Measurements from ENCODE around the gene ECHDC1. TPM values are rescaled to one million over a fixed set of nuclear protein-coding genes. Genes with fewer than 3 reads are reported as not detected.

The ECHDC1 gene
- total and polyA plus RNA-seq, 2 of the 8 experiments (the other 6 are each of a cell fraction or from before 2014, with no cell fraction given): 11.3 to 60.5 TPM

DNA sequence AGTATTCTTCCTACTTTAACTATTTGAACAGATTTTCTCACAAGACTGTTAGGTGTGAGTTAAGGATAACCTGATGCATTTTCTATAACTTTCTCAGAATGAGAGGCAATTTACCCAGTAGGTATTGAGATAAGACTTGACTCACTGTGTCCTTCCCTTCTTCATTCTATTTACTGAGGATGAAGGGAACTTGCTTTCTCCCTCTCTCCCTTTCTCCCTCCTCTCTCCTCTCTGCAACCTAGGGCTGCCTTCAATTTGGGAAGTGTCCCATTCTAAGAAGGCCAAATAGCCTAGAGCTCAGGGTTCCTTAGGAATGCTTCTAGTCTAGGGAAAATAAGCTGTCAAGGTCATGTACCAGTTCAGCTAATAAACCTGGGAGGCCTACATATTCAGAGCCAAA, 3.2 kb downstream of the ECHDC1 start:
- Histone ChIP-seq H3K4me3 (ENCODE audit: extremely low read depth in 1 of 4, insufficient read depth in 2 of 4, low read depth in 3 of 4, low read length in 4 of 4) (no peak overlapping the region), H3K9ac (replicated peaks in 1 of 4; ENCODE audit: extremely low read depth in 1 of 4, low read depth in 3 of 4, low read length in 3 of 4) (no peak overlapping the region)
- FAIRE-seq: no peak

More for the DNA sequence above, 3.2 kb downstream of the ECHDC1 start:
- H2AK5ac ChIP-seq (ENCODE audit: low read depth, low read length): no peak overlapping the region
- no peak overlapping the region for H3K4ac ChIP-seq (replicated peaks; ENCODE audit: insufficient read length, low read depth, low read length)
- no peak overlapping the region for H4K5ac ChIP-seq (ENCODE audit: insufficient read length, low read depth, low read length)
- H3K79me1 ChIP-seq (ENCODE audit: low read depth, low read length): no peaks in the 10 kb centered on the region
- H2BK5ac ChIP-seq (ENCODE audit: low read depth, low read length): no peak overlapping the region
- no peaks in the 10 kb centered on the region for H3K9me3 ChIP-seq (ENCODE audit: insufficient read depth in 2 of 2, low read depth in 1 of 2, low read length in 1 of 2)
- TF ChIP-seq KDM5A (IDR thresholded peaks at IDR 0.05; ENCODE audit: low read length) (no peak), SUZ12 (IDR thresholded peaks at IDR 0.05; ENCODE audit: low read length) (no peak), NRF1 (IDR thresholded peaks at IDR 0.05; ENCODE audit: low read depth, low read length) (no peak), ZNF274 (IDR thresholded peaks at IDR 0.05; ENCODE audit: borderline replicate concordance, extremely low read depth, low read length) (no peak), YY1 (IDR thresholded peaks at IDR 0.05; ENCODE audit: low read depth, low read length) (no peak)
- no peaks in the 10 kb centered on the region for H3K36me3 ChIP-seq (ENCODE audit: control insufficient read depth in 2 of 4, insufficient read depth in 4 of 4, low read length in 3 of 4)
- H3K79me2 ChIP-seq (ENCODE audit: control insufficient read depth in 1 of 2, insufficient read depth in 2 of 2, low read length in 2 of 2): peaks cover 3 to 79% of the 10 kb centered on the region in 2 experiments; a peak in 3 of 4 replicates
- no peak overlapping the region for H3K27ac ChIP-seq (ENCODE audit: low read depth, low read length)
- no peak overlapping the region; a peak in 1 of 4 replicates for H3K4me2 ChIP-seq (ENCODE audit: insufficient read depth in 1 of 2, low read depth in 2 of 2, low read length in 2 of 2)
- ChIA-PET POLR2A (ENCODE audit: partially characterized antibody) (interaction anchor here (0.9 kb wide), 1 partner anchor 9 kb away, joined by 5 read pairs; no protein-coding TSS in a partner anchor), CTCF (ENCODE audit: partially characterized antibody) (interaction anchor here (0.6 kb wide), 1 partner anchor 127 kb away, joined by 3 read pairs; no protein-coding TSS in a partner anchor)
- H2BK12ac ChIP-seq (ENCODE audit: low read depth, low read length): no peak overlapping the region
- H3K23me2 ChIP-seq (ENCODE audit: low read depth, low read length): peaks cover 14% of the 10 kb centered on the region
- no peak overlapping the region for H4K8ac ChIP-seq (ENCODE audit: extremely low read depth, insufficient read depth, low read length)
- no peaks in the 10 kb centered on the region; a peak in 1 of 7 replicates for H3K27me3 ChIP-seq (replicated peaks in 1 of 4; ENCODE audit: control insufficient read depth in 3 of 4, extremely low read depth in 1 of 4, insufficient read depth in 3 of 4, low read length in 3 of 4)
- peaks cover 0 to 2% of the 10 kb centered on the region in 2 experiments for H4K20me1 ChIP-seq (replicated peaks in 1 of 2; ENCODE audit: control insufficient read depth in 1 of 2, insufficient read depth in 2 of 2, low read length in 2 of 2)
- H3K56ac ChIP-seq (replicated peaks; ENCODE audit: insufficient read length, low read depth, low read length): no peak overlapping the region
- H2BK20ac ChIP-seq (ENCODE audit: low read length): no peak overlapping the region
- H2BK15ac ChIP-seq (ENCODE audit: low read length): no peak overlapping the region
- no peak overlapping the region for H3K18ac ChIP-seq (ENCODE audit: extremely low read depth, low read length)
- H4K91ac ChIP-seq (replicated peaks; ENCODE audit: insufficient read length, low read length): no peak overlapping the region
- no peak overlapping the region for H3K14ac ChIP-seq (ENCODE audit: insufficient read length)
- H2AFZ ChIP-seq (ENCODE audit: low read length): no peak overlapping the region
- H3K4me1 ChIP-seq (replicated peaks in 1 of 4; ENCODE audit: control insufficient read depth in 3 of 4, insufficient read depth in 4 of 4, low read length in 3 of 4): peaks cover 0 to 7% (median 3%) of the 10 kb centered on the region in 4 experiments; a peak in 3 of 7 replicates
- DNase-seq (ENCODE audit: low read depth in 1 of 2, low spot score in 2 of 2): no peak
- no peak overlapping the region for H3K23ac ChIP-seq (ENCODE audit: insufficient read length)
- no peak overlapping the region for H2BK120ac ChIP-seq (replicated peaks; ENCODE audit: low read depth, low read length)
